Tibial nerve (tissue), 3 donors: ENCODE results near the gene TLR6.

Source experiments
- POLR2A ChIP-seq, 2 donors: fragments of 450-650 bp; IDR thresholded peaks; one replicate each; pipeline ENCODE4 v1.6.1; 2017; ENCODE audit warnings: antibody characterized with exemption in 2 of 2, mild to moderate bottlenecking in 2 of 2, moderate library complexity in 2 of 2
- TF ChIP-seq, protein P1 (sequence below), 5 experiments: fragments of 200-600 bp in 3 of 5; fragments of 450-650 bp in 2 of 5; sonication (generic) in 3 of 5; IDR thresholded peaks; one replicate each; pipeline ENCODE4 v1.5.1; 2016 to 2019; ENCODE audit warnings: antibody characterized with exemption in 5 of 5, mild to moderate bottlenecking in 3 of 5, moderate library complexity in 2 of 5

DNA sequence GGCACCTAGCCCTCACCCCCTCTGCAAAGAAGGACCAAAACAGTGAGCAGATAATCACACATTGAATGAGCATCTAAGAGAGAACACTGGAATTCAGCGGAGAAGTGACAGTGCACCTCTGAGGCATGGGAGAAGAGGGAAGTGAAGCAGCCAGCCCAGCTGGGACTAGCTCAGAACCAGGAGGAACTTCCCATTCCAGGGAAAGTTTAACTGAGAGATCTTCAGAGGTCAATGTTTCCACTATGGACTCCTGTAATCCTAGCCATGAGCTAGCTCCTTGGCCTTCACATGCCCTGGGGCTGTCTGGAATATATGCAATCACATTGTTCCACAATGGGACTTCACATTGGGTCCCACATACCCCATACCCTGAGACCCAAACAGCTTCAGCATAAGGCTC is 24.4 kb downstream of the TLR6 start:
- TF ChIP-seq, protein P1, sequence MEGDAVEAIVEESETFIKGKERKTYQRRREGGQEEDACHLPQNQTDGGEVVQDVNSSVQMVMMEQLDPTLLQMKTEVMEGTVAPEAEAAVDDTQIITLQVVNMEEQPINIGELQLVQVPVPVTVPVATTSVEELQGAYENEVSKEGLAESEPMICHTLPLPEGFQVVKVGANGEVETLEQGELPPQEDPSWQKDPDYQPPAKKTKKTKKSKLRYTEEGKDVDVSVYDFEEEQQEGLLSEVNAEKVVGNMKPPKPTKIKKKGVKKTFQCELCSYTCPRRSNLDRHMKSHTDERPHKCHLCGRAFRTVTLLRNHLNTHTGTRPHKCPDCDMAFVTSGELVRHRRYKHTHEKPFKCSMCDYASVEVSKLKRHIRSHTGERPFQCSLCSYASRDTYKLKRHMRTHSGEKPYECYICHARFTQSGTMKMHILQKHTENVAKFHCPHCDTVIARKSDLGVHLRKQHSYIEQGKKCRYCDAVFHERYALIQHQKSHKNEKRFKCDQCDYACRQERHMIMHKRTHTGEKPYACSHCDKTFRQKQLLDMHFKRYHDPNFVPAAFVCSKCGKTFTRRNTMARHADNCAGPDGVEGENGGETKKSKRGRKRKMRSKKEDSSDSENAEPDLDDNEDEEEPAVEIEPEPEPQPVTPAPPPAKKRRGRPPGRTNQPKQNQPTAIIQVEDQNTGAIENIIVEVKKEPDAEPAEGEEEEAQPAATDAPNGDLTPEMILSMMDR (IDR thresholded peaks at IDR 0.05): no peak
- TF ChIP-seq POLR2A (IDR thresholded peaks at IDR 0.05): no peak
